ENCODE results near the gene BDNF. TPM values are rescaled to one million over a fixed set of nuclear protein-coding genes. Genes with fewer than 3 reads are reported as not detected.

BDNF gene
- total RNA-seq, 1 donor from 2014 or later: 3.1 TPM

DNA sequence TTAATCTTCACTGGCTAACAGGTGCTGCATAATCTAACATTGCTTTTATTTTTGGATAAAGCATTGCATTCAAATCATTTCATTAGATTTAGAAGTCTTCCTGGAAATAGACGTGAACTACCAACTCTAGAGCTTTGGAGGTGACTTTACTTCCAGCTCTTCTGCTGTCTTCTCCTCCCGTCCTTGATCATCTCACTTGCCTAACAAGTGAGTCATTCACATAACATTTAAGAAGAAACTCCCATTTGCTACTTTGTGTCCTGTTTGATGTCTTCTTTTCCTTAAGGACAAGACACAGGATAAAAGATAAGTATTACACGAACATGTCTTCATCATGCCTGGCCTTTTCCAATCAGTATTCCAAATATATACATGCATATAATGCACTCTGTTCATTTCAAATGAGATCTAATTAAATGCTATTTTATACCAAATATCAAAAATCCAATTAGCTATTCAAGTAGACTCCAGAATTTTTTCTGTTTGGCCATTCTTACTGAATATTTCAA, 88.3 kb downstream of the BDNF start:
- intact Hi-C loops (cut with micrococcal nuclease): no loop called here
- no peak for DNase-seq
- Histone ChIP-seq H3K27me3 (ENCODE audit: low read depth) (no peaks in the 10 kb centered on the region), H3K4me3 (no peak overlapping the region), H3K36me3 (no peaks in the 10 kb centered on the region), H3K27ac (replicated peaks) (no peak overlapping the region), H3K4me1 (no peaks in the 10 kb centered on the region), H3K9me3 (replicated peaks) (no peaks in the 10 kb centered on the region)
- no peak for TF ChIP-seq CTCF (IDR thresholded peaks at IDR 0.05; ENCODE audit: borderline replicate concordance)

GRCh38 chr11:27611390-27611789, 88.9 kb downstream of the BDNF start:
- Histone ChIP-seq H3K27ac (replicated peaks) (no peak overlapping the region), H3K36me3 (no peaks in the 10 kb centered on the region), H3K4me3 (no peak overlapping the region), H3K27me3 (ENCODE audit: low read depth) (no peaks in the 10 kb centered on the region), H3K4me1 (no peaks in the 10 kb centered on the region), H3K9me3 (replicated peaks) (no peaks in the 10 kb centered on the region)
- intact Hi-C loops (cut with micrococcal nuclease): no loop called here
- no peak for DNase-seq
- TF ChIP-seq CTCF (IDR thresholded peaks at IDR 0.05; ENCODE audit: borderline replicate concordance): no peak

- intact Hi-C loops (cut with micrococcal nuclease): no loop called here
- H3K4me1 ChIP-seq: no peaks in the 10 kb centered on the region
- H3K36me3 ChIP-seq: no peaks in the 10 kb centered on the region
- no peaks in the 10 kb centered on the region for H3K27me3 ChIP-seq (ENCODE audit: low read depth)
- no peaks in the 10 kb centered on the region for H3K9me3 ChIP-seq (replicated peaks)
- no peak for DNase-seq
- no peak for TF ChIP-seq CTCF (IDR thresholded peaks at IDR 0.05; ENCODE audit: borderline replicate concordance)
- no peak overlapping the region for H3K4me3 ChIP-seq
- no peak overlapping the region for H3K27ac ChIP-seq (replicated peaks)
Observed at GRCh38 chr11:27610946-27611345, 89.3 kb downstream of the BDNF start.

GRCh38 chr11:27610280-27610679, 90.0 kb downstream of the BDNF start:
- no peak for DNase-seq
- H3K36me3 ChIP-seq: no peaks in the 10 kb centered on the region
- intact Hi-C loops (cut with micrococcal nuclease): no loop called here

DNA sequence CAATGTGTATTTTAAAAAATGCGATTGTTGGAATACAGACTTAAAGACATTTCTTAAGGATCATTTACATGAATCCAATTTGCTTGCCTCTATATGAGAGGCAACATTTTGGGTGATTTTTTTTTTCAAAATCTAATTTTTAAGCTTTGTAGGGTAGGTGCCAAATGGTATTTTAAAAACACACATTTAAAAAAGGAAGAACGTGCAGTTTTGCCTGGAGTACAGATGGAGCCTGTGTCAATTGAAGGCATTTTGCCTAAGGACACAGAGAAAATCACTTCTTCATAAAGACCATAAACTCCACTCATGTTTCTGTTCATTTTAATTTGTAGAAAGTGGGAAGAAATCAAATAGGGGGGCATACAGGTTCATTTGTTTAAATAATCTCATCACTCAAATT, 91.3 kb downstream of the BDNF start:
- no peaks in the 10 kb centered on the region for H3K9me3 ChIP-seq (replicated peaks)
- no peak for DNase-seq
- H3K4me3 ChIP-seq: no peak overlapping the region
- H3K4me1 ChIP-seq: no peaks in the 10 kb centered on the region
- no peak overlapping the region for H3K27ac ChIP-seq (replicated peaks)
- no peaks in the 10 kb centered on the region for H3K27me3 ChIP-seq (ENCODE audit: low read depth)
- intact Hi-C loops (cut with micrococcal nuclease): no loop called here
- no peak for TF ChIP-seq CTCF (IDR thresholded peaks at IDR 0.05; ENCODE audit: borderline replicate concordance)
- H3K36me3 ChIP-seq: no peaks in the 10 kb centered on the region

More at GRCh38 chr11:27610280-27610679, 90.0 kb downstream of the BDNF start:
- TF ChIP-seq CTCF (IDR thresholded peaks at IDR 0.05; ENCODE audit: borderline replicate concordance): no peak
- Histone ChIP-seq H3K4me1 (no peaks in the 10 kb centered on the region), H3K9me3 (replicated peaks) (no peaks in the 10 kb centered on the region), H3K4me3 (no peak overlapping the region), H3K27me3 (ENCODE audit: low read depth) (no peaks in the 10 kb centered on the region), H3K27ac (replicated peaks) (no peak overlapping the region)
